Measurements from ENCODE around the gene DNAH17.

GRCh38 chr17:78476973-78477372 lies 100.2 kb downstream of the DNAH17 start:
- TF ChIP-seq CTCF (IDR thresholded peaks at IDR 0.05) (no peak), POLR2A (IDR thresholded peaks at IDR 0.05) (no peak)

All from esophagus squamous epithelium (tissue), 4 donors.